Ovary (tissue), 10 donors: ENCODE measurements around the gene CAPN3. TPM values are rescaled to one million over a fixed set of nuclear protein-coding genes. Genes with fewer than 3 reads are reported as not detected.
"Not testable (repeated sequence)": the region's sequence is repeated elsewhere in the genome, so short reads cannot be mapped to it uniquely, and the experiment has no call there.

Source experiments
- DNase-seq, 5 donors: peaks; one replicate each; pipeline ENCODE4 v3.0.0-alpha.2; 2019 to 2020
- H3K27ac ChIP-seq, 2 donors: fragments of 200-600 bp; one replicate each; pipeline versions ENCODE4 v1.5.1 to v1.8.0; 2019 to 2022
- H3K27me3 ChIP-seq: fragments of 200-600 bp; one replicate; pipeline ENCODE4 v1.8.0; 2022
- H3K36me3 ChIP-seq: fragments of 200-600 bp; sonication (generic); one replicate; pipeline ENCODE4 v1.5.1; 2019
- H3K4me1 ChIP-seq: one replicate; pipeline ENCODE4 v1.8.1; 2013; ENCODE audit warnings: mild to moderate bottlenecking, moderate library complexity; ENCODE audit not compliant: insufficient read depth
- H3K4me3 ChIP-seq: fragments of 200-600 bp; sonication (generic); one replicate; pipeline ENCODE4 v1.5.1; 2017
- H3K9me3 ChIP-seq, 2 donors: fragments of 200-600 bp in 1 of 2; sonication (generic) in 1 of 2; one replicate each; pipeline versions ENCODE4 v1.5.1 to v1.8.1; 2013 to 2019; ENCODE audit warnings: mild to moderate bottlenecking in 1 of 2, moderate library complexity in 1 of 2
- EP300 ChIP-seq: sonication (generic); formaldehyde crosslinking; IDR thresholded peaks from one replicate; pipeline ENCODE4 v1.6.1; 2017; ENCODE audit warnings: antibody characterized with exemption
- POLR2A ChIP-seq: fragments of 450-650 bp; IDR thresholded peaks from one replicate; pipeline ENCODE4 v1.6.1; 2017; ENCODE audit warnings: antibody characterized with exemption, mild to moderate bottlenecking, moderate library complexity
- WGBS, 3 donors: extraction: QIAGEN DNeasy Blood & Tissue Kit in 1 of 3; methylation state at CpG; one replicate each; pipeline versions ENCODE4 v1.1.5 to v1.1.7; 2013 to 2017; 5-methylcytosine and 5-hydroxymethylcytosine counted together
- intact Hi-C, 4 donors: fragments of 100-400 bp; cut with DNase I; formaldehyde crosslinking; loops; one replicate each; pipeline versions ENCODE4 v1.11.0 to v1.15.1; 2022 to 2023
- long read RNA-seq, 3 donors: library from polyadenylated mRNA in 2 of 3; unstranded in 2 of 3; transcript quantifications; one replicate each; pipeline ENCODE4 v2.0.0 and lab custom pipeline, GENCODE V29; 2021 to 2026
- polyA plus RNA-seq, 2 donors: library from polyadenylated mRNA; stranded (reverse); fragments of 200-250 nt in 1 of 2; fragments of 350-450 nt in 1 of 2; fragmentation: Illumina TruSeq in 1 of 2; extraction: RNeasy Lipid Tissue Mini Kit (QIAGEN cat#74804) in 1 of 2; gene quantifications; one replicate each; pipeline ENCODE4 v1.2.3, GENCODE V29; 2013 to 2014
- total RNA-seq, 7 donors: library from RNA; depleted of rRNA in 2 of 7; stranded (reverse); fragments of >200 nt in 2 of 7; fragmentation: NEBNext Ultra II Directional in 3 of 7; extraction: Animal tissue kit (Norgen Biotek cat#: 25700) in 3 of 7; gene quantifications; one replicate each; pipeline versions ENCODE4 v1.1.0 to v1.2.4, GENCODE V29; 2016 to 2023
- TF ChIP-seq, protein P1 (sequence below), 3 donors: fragments of 450-650 bp in 2 of 3; fragments of 200-600 bp in 1 of 3; IDR thresholded peaks; one replicate each; pipeline versions ENCODE4 v1.5.1 to v1.8.0; 2016 to 2022; ENCODE audit warnings: antibody characterized with exemption in 3 of 3, mild to moderate bottlenecking in 1 of 3
- donor health status: DM: no; HTN: no; CAD: no; lungs with moderate emphysema.
- donor health status: DM: no; HTN: no; CAD: no.
- donor health status: Bipolar disorder and iron deficiency.
- donor health status: DM: yes; HTN: yes; CAD: no.
- donor health status: DM: no; HTN: no; CAD: no.
- donor health status: DM: yes; HTN: yes; CAD: no.

Gene CAPN3
- total RNA-seq (10 to 100 TPM in 3 of 7 donors, 1 to 10 TPM in 4; 6.4 to 19.1 (median 8.0) TPM), polyA plus RNA-seq (10 to 100 TPM in 1 of 2 donors, 1 to 10 TPM in 1; 7.9 to 14.1 TPM)
- long read RNA-seq, donor 1, partial matches to known transcripts: 1 of 6 reads
- long read RNA-seq, donor 1, other reads (novel, unspliced or antisense): 2 of 6 reads
- long read RNA-seq, donor 2: 0 reads
- long read RNA-seq, donor 3, partial matches to known transcripts: 0 of 1 reads
- long read RNA-seq, donor 3, other reads (novel, unspliced or antisense): 0 of 1 reads

DNA sequence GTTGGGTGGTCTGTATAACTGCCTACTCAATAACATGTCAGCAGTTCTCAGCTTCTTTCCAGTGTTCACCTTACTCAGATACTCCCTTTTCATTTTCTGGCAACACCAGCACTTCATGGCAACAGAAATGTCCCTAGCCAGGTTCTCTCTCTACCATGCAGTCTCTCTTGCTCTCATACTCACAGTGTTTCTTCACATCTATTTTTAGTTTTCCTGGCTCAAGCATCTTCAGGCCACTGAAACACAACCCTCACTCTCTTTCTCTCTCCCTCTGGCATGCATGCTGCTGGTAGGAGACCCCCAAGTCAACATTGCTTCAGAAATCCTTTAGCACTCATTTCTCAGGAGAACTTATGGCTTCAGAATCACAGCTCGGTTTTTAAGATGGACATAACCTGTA is at the start of gene CAPN3:
Gene CAPN3 (plus strand): TSS at position 253 of the 400 bp plus-strand sequence. CDS start 305 bp downstream, outside the sequence.
- intact Hi-C loops: no loop called here
- DNase-seq: no peak
- Histone ChIP-seq H3K27me3 (no peaks in the 10 kb centered on the region), H3K4me1 (no peaks in the 10 kb centered on the region), H3K36me3 (no peaks in the 10 kb centered on the region), H3K4me3 (no peak within 1 kb of the TSS), H3K27ac (no peak within 1 kb of the TSS), H3K9me3 (no peaks in the 10 kb centered on the region)
- TF ChIP-seq, protein P1, sequence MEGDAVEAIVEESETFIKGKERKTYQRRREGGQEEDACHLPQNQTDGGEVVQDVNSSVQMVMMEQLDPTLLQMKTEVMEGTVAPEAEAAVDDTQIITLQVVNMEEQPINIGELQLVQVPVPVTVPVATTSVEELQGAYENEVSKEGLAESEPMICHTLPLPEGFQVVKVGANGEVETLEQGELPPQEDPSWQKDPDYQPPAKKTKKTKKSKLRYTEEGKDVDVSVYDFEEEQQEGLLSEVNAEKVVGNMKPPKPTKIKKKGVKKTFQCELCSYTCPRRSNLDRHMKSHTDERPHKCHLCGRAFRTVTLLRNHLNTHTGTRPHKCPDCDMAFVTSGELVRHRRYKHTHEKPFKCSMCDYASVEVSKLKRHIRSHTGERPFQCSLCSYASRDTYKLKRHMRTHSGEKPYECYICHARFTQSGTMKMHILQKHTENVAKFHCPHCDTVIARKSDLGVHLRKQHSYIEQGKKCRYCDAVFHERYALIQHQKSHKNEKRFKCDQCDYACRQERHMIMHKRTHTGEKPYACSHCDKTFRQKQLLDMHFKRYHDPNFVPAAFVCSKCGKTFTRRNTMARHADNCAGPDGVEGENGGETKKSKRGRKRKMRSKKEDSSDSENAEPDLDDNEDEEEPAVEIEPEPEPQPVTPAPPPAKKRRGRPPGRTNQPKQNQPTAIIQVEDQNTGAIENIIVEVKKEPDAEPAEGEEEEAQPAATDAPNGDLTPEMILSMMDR (IDR thresholded peaks at IDR 0.05): no peak
- TF ChIP-seq POLR2A (no peak), EP300 (no peak)
- 81 to 90% (median 81%) methylated on average over 1 of the region's 1 CpG for WGBS, 3 donors

- H3K4me1 ChIP-seq: no peaks in the 10 kb centered on the region
- intact Hi-C loops: no loop called here
- no peaks in the 10 kb centered on the region for H3K36me3 ChIP-seq
- H3K27ac ChIP-seq: no peak overlapping the region
- WGBS, 3 donors: 48 to 52% (median 51%) methylated on average over 3 of the region's 3 CpGs
- no peak for DNase-seq
- H3K27me3 ChIP-seq: no peaks in the 10 kb centered on the region
- H3K9me3 ChIP-seq: no peaks in the 10 kb centered on the region
- TF ChIP-seq POLR2A (no peak), EP300 (no peak)
- TF ChIP-seq, protein P1 (IDR thresholded peaks at IDR 0.05): no peak
- H3K4me3 ChIP-seq: no peak overlapping the region
Observed at GRCh38 chr15:42313463-42313862, 45.8 kb upstream of the CAPN3 start.

DNA sequence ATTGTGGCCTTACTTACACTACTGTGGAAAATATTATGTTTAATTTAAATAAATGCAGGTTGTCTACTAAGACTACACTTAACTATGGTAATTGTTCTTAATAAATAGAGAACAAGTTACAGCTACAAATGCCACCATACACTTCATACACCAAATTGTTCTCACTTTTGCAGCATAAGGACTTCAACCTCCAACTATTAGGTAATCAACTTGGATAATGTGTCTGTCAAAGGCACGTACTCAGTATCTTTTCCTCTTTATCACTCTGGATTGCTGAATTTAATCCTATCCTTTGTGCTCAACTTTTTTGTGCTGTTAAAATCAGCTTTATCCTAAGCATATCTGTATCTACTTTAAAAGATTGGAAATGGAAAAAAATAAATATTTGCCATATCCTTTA is 44.5 kb upstream of the CAPN3 start:
- TF ChIP-seq EP300 (no peak), POLR2A (no peak)
- TF ChIP-seq, protein P1 (IDR thresholded peaks at IDR 0.05): no peak
- no peak for DNase-seq
- no peaks in the 10 kb centered on the region for H3K4me1 ChIP-seq
- H3K27ac ChIP-seq: no peak overlapping the region
- no peaks in the 10 kb centered on the region for H3K36me3 ChIP-seq
- H3K4me3 ChIP-seq: no peak overlapping the region
- no peaks in the 10 kb centered on the region for H3K9me3 ChIP-seq
- no peaks in the 10 kb centered on the region for H3K27me3 ChIP-seq
- intact Hi-C loops: no loop called here
- WGBS, 3 donors: 87 to 98% (median 98%) methylated on average over 1 of the region's 1 CpG

- no peaks in the 10 kb centered on the region for H3K9me3 ChIP-seq
- no peaks in the 10 kb centered on the region for H3K36me3 ChIP-seq
- intact Hi-C loops: no loop called here
- no peaks in the 10 kb centered on the region for H3K4me1 ChIP-seq
- no peak overlapping the region for H3K27ac ChIP-seq
- TF ChIP-seq POLR2A: no peak
- TF ChIP-seq, protein P1 (IDR thresholded peaks at IDR 0.05): no peak
- no peak for TF ChIP-seq EP300
- H3K27me3 ChIP-seq: no peaks in the 10 kb centered on the region
- WGBS, 3 donors: 74 to 87% (median 86%) methylated on average over 1 of the region's 1 CpG
- no peak overlapping the region for H3K4me3 ChIP-seq
- DNase-seq: no peak
Observed at GRCh38 chr15:42315521-42315920, 43.8 kb upstream of the CAPN3 start.

DNA sequence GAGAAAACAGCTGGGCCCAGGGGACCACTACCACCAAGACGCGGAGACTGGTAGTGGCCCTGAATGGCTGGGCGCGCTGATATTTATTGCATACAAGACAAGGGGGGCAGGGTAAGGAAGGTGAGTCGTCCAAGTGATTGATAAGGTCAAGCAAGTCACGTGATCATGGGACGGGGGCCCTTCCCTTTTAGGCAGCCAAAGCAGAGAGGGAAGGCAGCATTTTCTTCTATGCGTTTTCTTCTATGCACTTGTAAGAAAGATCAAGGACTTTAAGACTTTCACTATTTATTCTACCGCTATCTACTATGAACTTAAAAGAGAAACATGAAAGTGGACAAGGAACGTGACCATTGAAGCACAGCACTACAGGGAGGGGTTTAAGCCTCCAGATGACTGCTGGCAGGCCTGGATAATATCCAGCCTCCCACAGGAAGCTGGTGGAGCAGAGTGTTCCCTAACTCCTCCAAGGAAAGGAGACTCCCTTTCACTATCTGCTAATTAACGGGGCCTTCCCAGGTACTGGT is 43.0 kb upstream of the CAPN3 start:
- WGBS, 3 donors: 57 to 62% (median 59%) methylated on average over 11 of the region's 11 CpGs
- H3K27me3 ChIP-seq, H3K9me3 ChIP-seq, intact Hi-C loops, H3K4me3 ChIP-seq, DNase-seq, H3K27ac ChIP-seq, H3K4me1 ChIP-seq, H3K36me3 ChIP-seq: not testable (repeated sequence)
